NCI-H2171 treated with DMSO at 0.1 percent for 48 hours (cell line): ENCODE results near the gene ZP1.
A peak's percentile ranks its signal among the peaks of the same experiment; 100 is the strongest.
"Not testable (repeated sequence)": the region's sequence is repeated elsewhere in the genome, so short reads cannot be mapped to it uniquely, and the experiment has no call there.

Source experiments
- DNase-seq: peaks from one replicate; lab custom pipeline; 2025; lab: John Stamatoyannopoulos, UW

Gene ZP1

GRCh38 chr11:60878245-60879101 is 11.1 kb downstream of the ZP1 start:
- DNase-seq, result no peak

DNA sequence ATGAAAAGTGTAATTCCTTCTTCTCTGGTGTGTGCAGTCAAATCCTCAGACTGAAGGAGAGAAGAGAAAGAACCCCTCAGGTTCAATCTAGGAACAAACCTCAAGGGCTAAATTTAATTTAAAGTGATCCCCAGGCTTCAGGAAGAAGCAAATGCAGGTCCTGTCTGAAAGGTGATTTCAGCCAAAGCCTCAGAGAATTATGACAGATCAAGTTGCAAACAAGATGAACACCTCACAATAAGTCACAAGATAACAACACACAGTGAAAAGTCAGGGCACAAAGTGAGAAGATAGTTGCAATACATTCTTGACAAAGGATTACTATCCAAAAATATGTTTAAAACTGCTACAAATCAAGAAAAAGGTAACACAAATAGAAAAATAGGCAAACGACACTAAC is 11.8 kb downstream of the ZP1 start:
- DNase-seq, result no peak

GRCh38 chr11:60879971-60880588 is 12.7 kb downstream of the ZP1 start:
- DNase-seq, result no peak

DNA sequence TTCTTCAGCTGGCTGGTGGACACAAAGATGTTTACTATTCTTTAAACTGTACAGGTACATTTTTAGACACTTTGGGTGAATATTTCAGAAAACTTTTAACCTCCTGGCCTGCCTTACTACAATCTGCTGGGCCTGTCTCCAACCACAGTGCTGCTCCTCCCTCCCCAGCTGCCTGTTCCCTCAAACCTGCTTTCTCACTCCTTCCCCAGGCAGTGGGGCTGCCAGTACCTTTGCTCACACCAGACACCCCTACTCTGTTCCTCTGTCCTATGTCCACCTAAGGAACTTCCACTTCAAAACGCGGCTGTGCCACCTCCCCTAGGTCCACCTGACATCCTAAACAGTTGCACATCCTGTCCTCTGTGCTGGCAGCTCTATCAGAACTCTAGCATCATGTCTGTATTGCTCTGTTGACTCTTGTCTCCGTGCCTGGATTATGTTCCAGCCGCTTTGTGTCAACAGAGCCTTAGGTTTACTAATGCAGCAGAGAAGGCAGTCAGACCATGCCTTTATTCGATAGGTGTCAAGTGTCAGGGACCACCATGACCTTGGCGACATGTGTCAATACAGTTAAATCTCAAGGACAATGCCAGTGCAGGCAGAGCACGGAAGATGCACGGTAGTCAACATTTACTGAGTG is 13.4 kb downstream of the ZP1 start:
- DNase-seq, result no peak

GRCh38 chr11:60887556-60887955 is 20.2 kb downstream of the ZP1 start:
- peak; percentile 71 for DNase-seq

- DNase-seq, result no peak
Measured at GRCh38 chr11:60889869-60890311, 22.5 kb downstream of the ZP1 start.

DNA sequence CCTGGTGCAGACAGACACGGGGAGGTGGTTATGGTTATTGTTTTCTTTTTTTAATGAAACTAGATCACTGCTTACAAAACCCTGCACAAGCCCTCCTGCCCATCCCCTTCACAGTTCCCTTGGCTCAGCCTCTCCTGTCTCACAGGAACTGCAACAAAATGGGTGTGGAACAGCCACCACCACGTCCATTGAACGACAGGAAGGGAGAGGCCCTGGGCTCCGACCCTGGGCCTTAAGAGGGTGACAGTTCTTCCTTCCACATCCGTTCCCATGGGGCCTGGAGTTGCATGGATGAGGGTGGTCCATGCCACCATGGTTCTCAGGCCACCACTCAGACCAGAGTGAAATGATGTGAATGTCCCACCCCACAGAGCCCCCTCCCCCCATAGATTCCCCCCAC is 23.4 kb downstream of the ZP1 start:
- DNase-seq, result no peak

DNA sequence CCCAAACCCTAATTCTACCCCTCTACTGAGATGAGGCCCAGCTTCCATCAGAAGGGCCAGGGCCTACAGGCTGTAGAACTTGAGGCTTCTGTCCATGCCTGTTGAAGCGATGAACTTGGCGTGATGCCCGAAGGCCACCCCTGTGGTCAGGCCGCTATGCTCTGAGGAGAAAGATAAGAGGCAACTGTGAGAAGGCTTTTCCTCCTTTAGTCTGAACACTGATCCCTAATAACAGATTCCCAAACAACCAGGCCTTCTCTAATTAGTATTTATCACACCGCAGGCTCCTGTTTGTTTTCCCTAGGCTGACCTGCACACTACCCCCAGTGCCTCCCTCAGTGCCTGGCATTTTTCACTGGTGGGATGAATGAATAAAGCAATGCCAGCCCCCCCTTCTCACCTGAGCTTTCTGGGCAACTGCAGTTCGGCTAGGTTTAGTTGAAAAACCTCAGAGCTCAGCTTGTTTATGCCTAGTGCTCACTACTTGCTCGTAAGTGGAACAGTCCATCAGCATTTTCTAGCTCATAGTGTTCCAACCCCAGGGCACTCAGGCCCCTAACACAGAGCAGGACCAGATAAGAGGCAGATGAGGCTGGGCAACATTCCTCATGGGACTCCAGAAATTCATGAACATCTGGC is 23.9 kb downstream of the ZP1 start:
- no peak for DNase-seq

DNA sequence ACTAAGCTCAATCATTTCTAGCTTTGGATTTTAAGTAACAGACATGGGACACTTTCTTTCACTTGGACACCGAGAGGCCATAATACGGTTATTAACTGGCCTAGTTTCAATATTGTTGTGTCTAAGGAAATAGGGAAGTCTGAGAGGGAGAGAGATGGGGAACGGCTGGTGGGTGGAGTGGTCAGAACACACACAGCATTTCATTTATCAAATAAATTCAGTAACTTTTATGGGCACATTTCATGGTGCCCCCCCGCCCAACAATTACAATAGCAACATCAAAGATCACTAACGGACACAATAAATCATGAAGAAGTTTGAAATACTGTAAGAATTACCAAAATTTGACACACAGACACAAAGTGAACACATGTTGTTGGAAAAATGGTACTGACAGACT is 28.3 kb downstream of the ZP1 start:
- DNase-seq, result no peak

- DNase-seq, result no peak
Measured at GRCh38 chr11:60897496-60897895, 30.2 kb downstream of the ZP1 start.

- peak; percentile 70 for DNase-seq
Measured at GRCh38 chr11:60899046-60899936, 31.9 kb downstream of the ZP1 start.

- DNase-seq, result no peak
Measured at GRCh38 chr11:60899977-60900376, 32.6 kb downstream of the ZP1 start.

DNA sequence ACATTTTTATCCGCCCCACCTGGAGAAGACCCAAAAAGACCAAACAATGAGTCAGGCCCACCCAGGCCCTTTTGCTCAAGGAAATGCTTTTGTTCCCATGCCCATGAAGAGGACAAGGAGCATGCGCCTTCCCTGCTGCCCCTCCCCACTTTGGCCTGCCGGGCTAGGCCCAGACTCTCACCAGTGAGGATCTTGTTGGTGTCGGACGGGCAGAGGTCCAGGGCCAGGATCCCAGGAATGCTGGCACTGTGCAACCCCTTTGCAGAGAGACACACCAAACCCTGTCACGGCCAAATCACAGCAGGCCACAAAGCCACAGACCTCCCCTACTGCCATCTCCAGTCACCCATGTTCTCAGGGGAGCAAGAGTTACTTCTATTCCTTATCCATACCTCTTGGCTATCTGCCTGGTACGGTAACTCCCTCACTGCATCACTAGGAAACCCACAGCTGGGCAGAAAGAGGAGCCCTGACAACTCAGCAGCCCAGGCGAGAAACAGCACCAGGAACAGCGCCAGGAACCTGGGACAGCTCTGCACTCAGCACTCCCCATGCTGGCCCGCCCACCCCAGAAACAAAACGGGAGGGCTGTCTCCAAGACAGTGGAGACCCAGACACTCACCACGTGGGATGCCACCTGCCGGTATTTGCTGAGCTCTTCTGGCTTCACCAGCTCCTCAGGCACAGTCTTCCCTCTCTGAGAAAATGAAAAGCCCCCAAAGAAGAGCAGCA is 33.5 kb downstream of the ZP1 start:
- no peak for DNase-seq

GRCh38 chr11:60902625-60903024 is 35.3 kb downstream of the ZP1 start:
- DNase-seq, result no peak

DNA sequence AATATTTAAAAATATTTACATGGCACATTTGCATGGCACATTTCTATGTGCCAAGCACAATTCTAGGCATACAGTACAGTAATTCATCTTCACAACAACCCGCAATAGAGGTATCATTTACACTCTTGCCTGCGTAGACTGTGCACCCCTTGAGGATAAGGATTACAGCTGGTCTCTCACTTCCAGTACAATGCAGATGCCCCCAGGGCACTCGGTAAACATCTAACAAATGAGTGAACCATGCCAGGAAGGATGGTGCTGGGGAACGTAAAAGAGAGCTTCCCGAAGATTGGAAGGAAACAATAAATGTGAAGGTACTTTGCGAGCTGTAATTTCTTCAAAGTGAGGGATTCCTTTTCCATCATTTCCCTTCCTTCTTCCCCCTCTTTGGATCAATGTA is 37.7 kb downstream of the ZP1 start:
- no peak for DNase-seq

GRCh38 chr11:60905551-60906113 is 38.3 kb downstream of the ZP1 start:
- DNase-seq, result peak; percentile 54

DNA sequence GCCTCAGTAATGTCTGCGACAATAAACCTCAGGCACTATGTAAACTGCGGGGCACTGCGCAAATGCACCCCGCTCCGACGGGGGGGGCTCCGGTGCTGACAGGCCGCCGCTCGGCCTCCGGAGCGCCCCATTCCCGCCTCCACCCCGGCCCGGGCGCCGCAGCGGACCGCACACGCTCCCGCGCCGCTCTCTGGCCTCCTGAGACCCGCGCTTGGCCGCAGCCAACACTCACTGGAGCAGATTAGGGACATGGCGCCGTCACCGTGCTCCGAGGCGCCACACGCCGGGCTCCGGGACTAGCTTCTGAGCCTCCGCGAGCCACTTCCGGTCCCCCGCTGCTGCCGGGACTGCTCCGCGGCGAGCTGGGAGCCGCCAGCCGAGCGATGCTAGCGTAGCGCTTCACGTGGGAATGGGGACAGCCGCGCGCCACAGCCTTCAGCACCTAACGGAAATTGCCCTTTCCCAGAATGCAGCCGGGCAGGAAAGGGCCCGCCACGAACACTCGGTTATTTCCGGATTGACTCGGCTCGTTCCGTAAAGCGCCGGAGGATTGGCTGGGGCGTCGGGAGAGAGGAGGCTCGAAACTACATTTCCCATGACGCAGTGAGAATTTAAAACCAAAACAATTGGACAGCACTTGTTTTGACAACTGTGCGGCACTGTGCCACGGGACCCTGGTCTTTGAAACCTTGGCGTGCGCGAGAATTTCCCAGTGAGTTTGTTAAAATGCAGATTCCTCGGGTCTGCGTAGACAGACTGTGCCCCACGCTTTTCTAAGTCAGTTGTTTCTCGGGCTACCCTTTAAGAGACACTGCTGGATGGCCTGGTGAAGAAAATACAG is 39.0 kb downstream of the ZP1 start, which contains the start of gene PRPF19:
PRPF19 (minus strand) TSS at position 454 of the 841 bp plus-strand sequence; CDS start at position 251, 203 bp downstream.
- peak; percentile 97 for DNase-seq

- DNase-seq, result no peak
Measured at GRCh38 chr11:60908803-60909202, 41.5 kb downstream of the ZP1 start.

DNA sequence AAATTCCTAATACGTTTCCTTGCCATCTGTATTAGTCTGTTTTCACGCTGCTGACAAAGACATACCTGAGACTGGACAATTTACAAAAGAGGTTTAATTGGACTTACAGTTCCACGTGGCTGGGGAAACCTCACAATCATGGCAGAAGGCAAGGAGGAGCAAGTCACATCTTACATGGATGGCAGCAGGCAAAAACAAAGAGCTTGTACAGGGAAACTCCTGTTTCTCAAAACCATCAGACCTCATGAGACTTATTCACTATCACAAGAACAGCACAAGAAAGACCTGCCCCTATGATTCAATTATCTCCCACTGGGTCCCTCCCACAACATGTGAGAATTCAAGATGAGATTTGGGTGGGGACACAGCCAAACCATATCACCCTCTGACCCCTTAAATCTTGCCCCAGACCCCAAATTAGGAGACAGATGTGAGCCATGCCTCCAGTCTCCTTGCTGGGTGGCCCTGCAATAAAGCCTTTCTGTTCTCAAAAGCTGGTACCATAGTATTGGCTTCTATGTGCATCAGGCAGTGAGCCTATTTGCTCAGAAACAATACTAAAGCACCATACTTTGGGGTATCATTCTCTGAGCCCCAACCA is 42.4 kb downstream of the ZP1 start:
- not testable (repeated sequence) for DNase-seq
